ENCODE results near the gene SYNE1. TPM values are rescaled to one million over a fixed set of nuclear protein-coding genes. Genes with fewer than 3 reads are reported as not detected.

The SYNE1 gene
- polyA plus RNA-seq, 2 of the 4 experiments (the other 2 are of a cell fraction), result 10.5 to 28.5 TPM

- H3K27ac ChIP-seq, result no peak overlapping the region
- no peaks in the 10 kb centered on the region for H3K4me1 ChIP-seq
- H3K9me3 ChIP-seq, result no peaks in the 10 kb centered on the region
- 82% methylated on average over 2 of the region's 2 CpGs for WGBS (ENCODE audit: missing lambda C conversion rate)
- CTCF ChIA-PET, result no interaction called here
- POLR2A ChIA-PET, result no interaction called here
- no peak overlapping the region for H3K4me2 ChIP-seq
- no peak for ATAC-seq
- FAIRE-seq, result no peak
- DNase-seq (ENCODE audit: low read depth in 1 of 2, low spot score in 1 of 2), result no peak
- no peak for TF ChIP-seq CEBPB (IDR thresholded peaks at IDR 0.05)
- no peak for TF ChIP-seq JUN (IDR thresholded peaks at IDR 0.05)
- TF ChIP-seq KDM5A (IDR thresholded peaks at IDR 0.05), result no peak
- TF ChIP-seq BCL3 (IDR thresholded peaks at IDR 0.05), result no peak
- TF ChIP-seq ZSCAN20 (CRISPR knock-in tag; IDR thresholded peaks at IDR 0.05), result no peak
- TF ChIP-seq MAX (IDR thresholded peaks at IDR 0.05), result no peak
- no peak for TF ChIP-seq HMGXB4 (CRISPR knock-in tag; IDR thresholded peaks at IDR 0.05; ENCODE audit: borderline replicate concordance)
- no peak for TF ChIP-seq CHD2 (IDR thresholded peaks at IDR 0.05; ENCODE audit: low read length, partially characterized antibody)
- TF ChIP-seq EHMT2 (IDR thresholded peaks at IDR 0.05; ENCODE audit: low read depth), result no peak
- no peak for TF ChIP-seq KDM1A (IDR thresholded peaks at IDR 0.05; ENCODE audit: low read depth)
- TF ChIP-seq HOXB5 (CRISPR knock-in tag; IDR thresholded peaks at IDR 0.05), result no peak
- no peak for TF ChIP-seq SREBF2 (IDR thresholded peaks at IDR 0.05)
- TF ChIP-seq TP53 (CRISPR knock-in tag; IDR thresholded peaks at IDR 0.05), result no peak
- no peak for TF ChIP-seq MAFK (IDR thresholded peaks at IDR 0.05; ENCODE audit: partially characterized antibody)
- H3K4me3 ChIP-seq, result no peak overlapping the region
These were observed 204.4 kb downstream of the SYNE1 start for GRCh38 chr6:152432758-152433157.

GRCh38 chr6:152428126-152428525, 209.0 kb downstream of the SYNE1 start:
- Histone ChIP-seq H3K4me1 (no peaks in the 10 kb centered on the region), H3K4me2 (no peak overlapping the region), H3K27ac (no peak overlapping the region), H3K9me3 (no peaks in the 10 kb centered on the region), H3K4me3 (no peak overlapping the region)
- FAIRE-seq, result no peak
- 88% methylated on average over 11 of the region's 11 CpGs for WGBS (ENCODE audit: missing lambda C conversion rate)
- ATAC-seq, result no peak
- ChIA-PET CTCF (no interaction called here), POLR2A (no interaction called here)
- TF ChIP-seq RFX5 (IDR thresholded peaks at IDR 0.05) (no peak), HEYL (CRISPR knock-in tag; IDR thresholded peaks at IDR 0.05) (no peak), NFE2L2 (conservative IDR thresholded peaks at IDR 0.05; ENCODE audit: low read length) (no peak), JUNB (IDR thresholded peaks at IDR 0.05) (no peak), PHF8 (IDR thresholded peaks at IDR 0.05; ENCODE audit: borderline replicate concordance, low read depth) (no peak), HMGXB4 (CRISPR knock-in tag; IDR thresholded peaks at IDR 0.05; ENCODE audit: borderline replicate concordance) (no peak), RAD21 (conservative IDR thresholded peaks at IDR 0.05 in 1 of 2, IDR thresholded peaks at IDR 0.05 in 1 of 2) (no peak), MYC (IDR thresholded peaks at IDR 0.05; ENCODE audit: borderline replicate concordance, low read length) (no peak), HES2 (IDR thresholded peaks at IDR 0.05) (no peak), ZC3H11A (IDR thresholded peaks at IDR 0.05) (no peak), TFCP2L1 (CRISPR knock-in tag; IDR thresholded peaks at IDR 0.05) (no peak), REST (IDR thresholded peaks at IDR 0.05) (no peak), CBX2 (IDR thresholded peaks at IDR 0.05; ENCODE audit: borderline replicate concordance, low read depth) (no peak), MAZ (IDR thresholded peaks at IDR 0.05; ENCODE audit: borderline replicate concordance, low read depth, low read length) (no peak), HDAC2 (IDR thresholded peaks at IDR 0.05) (no peak)
- DNase-seq (ENCODE audit: low read depth in 1 of 2, low spot score in 1 of 2), result no peak

Data from A549 (cell line).